ENCODE data around the gene CBLL2. TPM values are rescaled to one million over a fixed set of nuclear protein-coding genes. Genes with fewer than 3 reads are reported as not detected.

CBLL2 gene
- total and polyA plus RNA-seq, 4 donors = not detected

DNA sequence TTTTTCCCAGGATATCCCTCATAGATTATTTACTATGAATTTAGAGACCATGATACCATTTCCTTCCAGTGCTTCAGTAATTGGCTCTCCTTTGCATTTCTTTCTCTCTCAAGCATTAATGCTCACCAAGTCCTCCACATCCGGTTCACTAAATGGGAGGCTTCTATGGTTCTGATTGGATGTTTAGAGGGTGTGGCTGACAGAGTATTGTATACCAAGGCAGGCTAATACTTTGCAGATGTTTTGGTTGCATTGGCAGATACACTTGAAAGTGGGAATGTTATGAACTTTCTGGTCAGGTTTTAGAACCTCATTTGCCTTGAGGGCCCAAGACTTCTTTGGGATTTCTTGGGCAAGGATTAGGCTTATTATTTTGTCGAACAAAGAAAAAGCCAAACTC lies 24.2 kb downstream of the CBLL2 start:
- Histone ChIP-seq H3K9ac (ENCODE audit: insufficient read depth in 1 of 2, low read length in 2 of 2) (no peak overlapping the region), H3K27me3 (ENCODE audit: control insufficient read depth in 3 of 3, insufficient read depth in 3 of 3, low read length in 2 of 3) (peaks cover 0 to 14% (median 3%) of the 10 kb centered on the region in 3 donors), H3K36me3 (ENCODE audit: control insufficient read depth in 4 of 4, insufficient read depth in 4 of 4, low read length in 4 of 4) (no peaks in the 10 kb centered on the region), H3K4me1 (ENCODE audit: control insufficient read depth in 5 of 5, insufficient read depth in 5 of 5, low read length in 5 of 5) (no peaks in the 10 kb centered on the region), H3K4me3 (no peak overlapping the region), H3K9me3 (ENCODE audit: control insufficient read depth in 4 of 4, insufficient read depth in 3 of 4, low read length in 3 of 4) (peaks cover 0 to 2% (median 0%) of the 10 kb centered on the region in 4 donors), H3K27ac (ENCODE audit: low read depth in 1 of 2, low read length in 1 of 2) (no peak overlapping the region)
- no peak for TF ChIP-seq CTCF (IDR thresholded peaks at IDR 0.05; ENCODE audit: control extremely low read depth, extremely low read depth)
- WGBS, 2 donors = 82 to 94% methylated on average over 2 of the region's 2 CpGs
- no peak for ATAC-seq (ENCODE audit: insufficient read depth, low FRiP score)
- no peak for DNase-seq

DNA sequence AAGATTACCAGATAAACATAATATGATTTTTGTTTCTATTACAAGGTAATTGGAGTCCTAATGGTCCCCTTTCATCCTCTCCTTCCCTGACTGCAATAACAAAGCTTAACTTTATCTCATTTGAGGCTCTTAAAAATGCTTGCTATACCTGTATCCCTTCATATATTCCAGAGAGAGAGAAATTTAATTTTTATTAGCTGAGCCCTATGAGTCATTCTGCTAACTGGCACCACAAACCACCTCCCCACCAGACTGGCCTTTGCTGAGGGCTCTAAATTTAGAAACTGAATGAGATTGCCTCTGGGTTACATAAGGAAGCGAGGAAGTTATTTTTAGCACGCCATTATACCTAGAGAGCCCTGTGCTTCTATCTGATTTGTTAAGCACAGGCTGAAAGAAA lies 27.4 kb downstream of the CBLL2 start:
- ATAC-seq (ENCODE audit: insufficient read depth, low FRiP score) (peak; percentile 66), DNase-seq (peak in 1 of 3 donors; percentile 56)
- Histone ChIP-seq H3K4me1 (ENCODE audit: control insufficient read depth in 5 of 5, insufficient read depth in 5 of 5, low read length in 5 of 5) (no peaks in the 10 kb centered on the region), H3K9ac (ENCODE audit: insufficient read depth in 1 of 2, low read length in 2 of 2) (no peak overlapping the region), H3K27ac (ENCODE audit: low read depth in 1 of 2, low read length in 1 of 2) (no peak overlapping the region), H3K27me3 (ENCODE audit: control insufficient read depth in 3 of 3, insufficient read depth in 3 of 3, low read length in 2 of 3) (peaks cover 0 to 12% (median under 1%) of the 10 kb centered on the region in 3 donors), H3K4me3 (no peak overlapping the region), H3K36me3 (ENCODE audit: control insufficient read depth in 4 of 4, insufficient read depth in 4 of 4, low read length in 4 of 4) (no peaks in the 10 kb centered on the region), H3K9me3 (ENCODE audit: control insufficient read depth in 4 of 4, insufficient read depth in 3 of 4, low read length in 3 of 4) (no peaks in the 10 kb centered on the region)
- TF ChIP-seq CTCF (IDR thresholded peaks at IDR 0.05; ENCODE audit: control extremely low read depth, extremely low read depth) = no peak
- WGBS, 2 donors = 4 to 8% methylated on average over 2 of the region's 2 CpGs

DNA sequence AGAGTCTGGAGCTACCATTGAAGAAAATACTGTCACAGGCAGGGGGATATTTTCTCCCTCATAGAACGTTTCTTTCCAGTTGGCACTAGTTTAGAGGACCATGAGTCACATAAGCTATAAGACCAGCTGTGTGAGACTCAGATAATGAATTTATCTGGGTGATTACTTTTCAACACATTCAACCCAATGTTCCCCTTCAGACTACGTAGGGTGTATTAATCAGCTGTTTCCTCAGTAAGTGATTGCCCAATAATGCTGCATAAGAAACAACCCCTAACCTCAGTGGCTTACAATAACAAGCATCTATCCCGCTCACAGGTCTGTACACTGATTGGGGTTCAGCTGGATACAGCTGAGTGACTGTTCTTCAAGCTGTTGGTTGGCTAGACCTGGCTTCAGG lies 38.1 kb downstream of the CBLL2 start:
- 57 to 72% methylated on average over 3 of the region's 3 CpGs for WGBS, 2 donors
- Histone ChIP-seq H3K9me3 (ENCODE audit: control insufficient read depth in 4 of 4, insufficient read depth in 3 of 4, low read length in 3 of 4) (peaks cover 0 to 2% (median 0%) of the 10 kb centered on the region in 4 donors), H3K4me1 (ENCODE audit: control insufficient read depth in 5 of 5, insufficient read depth in 5 of 5, low read length in 5 of 5) (no peaks in the 10 kb centered on the region), H3K36me3 (ENCODE audit: control insufficient read depth in 4 of 4, insufficient read depth in 4 of 4, low read length in 4 of 4) (no peaks in the 10 kb centered on the region), H3K27ac (ENCODE audit: low read depth in 1 of 2, low read length in 1 of 2) (no peak overlapping the region), H3K27me3 (ENCODE audit: control insufficient read depth in 3 of 3, insufficient read depth in 3 of 3, low read length in 2 of 3) (peaks cover 0 to 14% (median 4%) of the 10 kb centered on the region in 3 donors), H3K9ac (ENCODE audit: insufficient read depth in 1 of 2, low read length in 2 of 2) (no peak overlapping the region), H3K4me3 (no peak overlapping the region)
- ATAC-seq (ENCODE audit: insufficient read depth, low FRiP score) (no peak), DNase-seq (no peak)
- no peak for TF ChIP-seq CTCF (IDR thresholded peaks at IDR 0.05; ENCODE audit: control extremely low read depth, extremely low read depth)

DNA sequence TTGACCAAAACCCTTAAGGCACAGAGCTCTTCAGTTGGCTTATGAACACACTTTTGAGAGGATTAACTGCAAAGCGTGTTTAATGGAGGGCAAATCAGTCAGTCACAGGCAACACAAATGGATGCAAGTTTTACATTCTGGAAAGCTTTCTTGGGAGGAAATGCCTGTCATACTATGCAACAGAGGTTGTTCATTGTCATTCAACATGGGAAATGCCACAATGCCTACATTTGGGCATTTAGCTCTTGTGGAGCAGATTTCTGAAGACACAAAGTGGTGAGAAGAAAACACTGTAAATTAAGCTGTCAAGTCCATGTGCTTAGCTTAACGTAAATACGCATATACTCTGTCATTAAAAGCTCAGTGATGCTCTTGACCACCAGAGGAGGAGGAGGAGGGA lies 41.1 kb downstream of the CBLL2 start:
- H3K27me3 ChIP-seq (ENCODE audit: control insufficient read depth in 3 of 3, insufficient read depth in 3 of 3, low read length in 2 of 3) = peaks cover 3 to 16% (median 4%) of the 10 kb centered on the region in 3 donors
- H3K4me1 ChIP-seq (ENCODE audit: control insufficient read depth in 5 of 5, insufficient read depth in 5 of 5, low read length in 5 of 5) = no peaks in the 10 kb centered on the region
- ATAC-seq (ENCODE audit: insufficient read depth, low FRiP score) = no peak
- H3K9me3 ChIP-seq (ENCODE audit: control insufficient read depth in 4 of 4, insufficient read depth in 3 of 4, low read length in 3 of 4) = peaks cover 0 to 2% (median 0%) of the 10 kb centered on the region in 4 donors
- no peak for DNase-seq
- H3K36me3 ChIP-seq (ENCODE audit: control insufficient read depth in 4 of 4, insufficient read depth in 4 of 4, low read length in 4 of 4) = no peaks in the 10 kb centered on the region
- no peak overlapping the region for H3K4me3 ChIP-seq
- H3K9ac ChIP-seq (ENCODE audit: insufficient read depth in 1 of 2, low read length in 2 of 2) = no peak overlapping the region
- 76 to 82% methylated on average over 3 of the region's 3 CpGs for WGBS, 2 donors
- TF ChIP-seq CTCF (IDR thresholded peaks at IDR 0.05; ENCODE audit: control extremely low read depth, extremely low read depth) = no peak
- H3K27ac ChIP-seq (ENCODE audit: low read depth in 1 of 2, low read length in 1 of 2) = no peak overlapping the region
